SU-DHL-6 (cell line): ENCODE measurements around the gene MAP4K3.
"Not testable (repeated sequence)": the region's sequence is repeated elsewhere in the genome, so short reads cannot be mapped to it uniquely, and the experiment has no call there.

Source experiments
- H2AFZ ChIP-seq: fragments of 200-600 bp; sonication (generic); 2 replicates; pipeline ENCODE4 v1.6.1; 2014; ENCODE audit warnings: low read depth, mild to moderate bottlenecking, moderate library complexity, mixed read lengths, antibody characterized with exemption, low read length; ENCODE audit not compliant: severe bottlenecking
- H3F3A ChIP-seq: fragments of 200-600 bp; shearing (Covaris generic); 2 replicates; pipeline ENCODE4 v1.6.0; 2016; ENCODE audit warnings: antibody characterized with exemption, mild to moderate bottlenecking; ENCODE audit not compliant: insufficient read depth
- H3K27ac ChIP-seq: fragments of 200-600 bp; sonication (generic); 2 replicates; pipeline ENCODE4 v1.5.1; 2016; ENCODE audit warnings: low read depth, mild to moderate bottlenecking, low read length, moderate library complexity, mixed read lengths
- H3K27me3 ChIP-seq: fragments of 200-600 bp; sonication (generic), shearing (Covaris generic); 2 replicates; pipeline ENCODE4 v1.6.0; 2014; ENCODE audit warnings: mild to moderate bottlenecking, low read length
- H3K36me3 ChIP-seq: fragments of 200-600 bp; sonication (generic); 2 replicates; pipeline ENCODE4 v1.6.1; 2014; ENCODE audit warnings: mild to moderate bottlenecking, low read length, mixed read lengths
- H3K4me2 ChIP-seq: fragments of 300-600, 200-600 bp; shearing (Covaris generic), sonication (generic); 2 replicates; pipeline ENCODE4 v1.6.0; 2014; ENCODE audit warnings: low read length, low read depth, mild to moderate bottlenecking; ENCODE audit not compliant: poor library complexity, severe bottlenecking
- H3K4me3 ChIP-seq: fragments of 200-600 bp; sonication (generic); 2 replicates; pipeline ENCODE4 v1.5.1; 2014; ENCODE audit warnings: antibody characterized with exemption, low read length, mild to moderate bottlenecking, mixed read lengths; ENCODE audit not compliant: insufficient read depth, poor library complexity, severe bottlenecking
- H3K79me2 ChIP-seq: fragments of 200-600 bp; sonication (generic); 2 replicates; pipeline ENCODE4 v1.6.1; 2014; ENCODE audit warnings: mild to moderate bottlenecking, low read length, moderate library complexity; ENCODE audit not compliant: insufficient read depth
- H3K9ac ChIP-seq: fragments of 200-600 bp; sonication (generic); 2 replicates; pipeline ENCODE4 v1.7.0; 2014; ENCODE audit warnings: mild to moderate bottlenecking, low read length
- H3K9me2 ChIP-seq: fragments of 200-600 bp; sonication (generic); replicated peaks from 2 replicates; pipeline ENCODE4 v1.6.1; 2014; ENCODE audit warnings: low read length; ENCODE audit not compliant: insufficient read depth
- H3K9me3 ChIP-seq: fragments of 200-600 bp; sonication (generic); 2 replicates; pipeline ENCODE4 v1.6.1; 2014; ENCODE audit warnings: low read length, mixed read lengths; ENCODE audit not compliant: insufficient read depth
- H4K20me1 ChIP-seq: fragments of 200-600 bp; sonication (generic); 2 replicates; pipeline ENCODE4 v1.6.1; 2014; ENCODE audit warnings: low read depth, mild to moderate bottlenecking, antibody characterized with exemption, low read length, moderate library complexity, mixed read lengths
- EZH2phosphoT487 ChIP-seq: fragments of 200-600 bp; sonication (generic), shearing (Covaris generic); conservative IDR thresholded peaks from 2 replicates; pipeline ENCODE4 v1.6.1; 2018; ENCODE audit warnings: mild to moderate bottlenecking, antibody characterized with exemption, low read length, moderate library complexity, mixed read lengths
- TF ChIP-seq, protein P1 (sequence below): fragments of 200-600 bp; sonication (generic); IDR thresholded peaks from one replicate; pipeline ENCODE4 v1.5.1; 2017; ENCODE audit warnings: antibody characterized with exemption, mild to moderate bottlenecking, low read length, moderate library complexity; ENCODE audit not compliant: insufficient read depth, poor library complexity, severe bottlenecking

The MAP4K3 gene

DNA sequence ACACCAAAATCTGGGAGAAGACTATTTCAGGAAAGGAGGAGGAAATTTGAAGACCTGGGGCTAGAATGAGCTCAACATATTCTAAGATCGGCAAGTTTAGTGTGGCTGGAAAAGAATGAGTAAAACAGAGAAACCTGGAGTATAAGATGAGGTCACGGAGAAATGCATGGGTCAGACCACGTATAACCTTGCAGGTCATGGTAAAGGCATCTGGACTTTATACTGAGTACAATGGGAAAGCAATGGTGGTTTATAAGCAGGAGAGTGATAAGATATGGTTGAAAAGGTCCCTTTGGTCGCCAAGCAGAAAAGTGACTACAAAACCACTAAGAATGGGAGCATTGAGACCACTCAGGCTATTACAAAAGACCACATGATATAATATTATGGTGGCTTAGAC, 102.1 kb downstream of the MAP4K3 start:
- no peak overlapping the region for H2AFZ ChIP-seq
- H3K4me2 ChIP-seq, result no peak overlapping the region
- no peaks in the 10 kb centered on the region for H3K36me3 ChIP-seq
- H3K9me2 ChIP-seq, result no peaks in the 10 kb centered on the region
- no peak overlapping the region for H3K4me3 ChIP-seq
- no peaks in the 10 kb centered on the region for H3K79me2 ChIP-seq
- H3K9me3 ChIP-seq, result no peaks in the 10 kb centered on the region
- H3K9ac ChIP-seq, result no peak overlapping the region
- TF ChIP-seq, protein P1, sequence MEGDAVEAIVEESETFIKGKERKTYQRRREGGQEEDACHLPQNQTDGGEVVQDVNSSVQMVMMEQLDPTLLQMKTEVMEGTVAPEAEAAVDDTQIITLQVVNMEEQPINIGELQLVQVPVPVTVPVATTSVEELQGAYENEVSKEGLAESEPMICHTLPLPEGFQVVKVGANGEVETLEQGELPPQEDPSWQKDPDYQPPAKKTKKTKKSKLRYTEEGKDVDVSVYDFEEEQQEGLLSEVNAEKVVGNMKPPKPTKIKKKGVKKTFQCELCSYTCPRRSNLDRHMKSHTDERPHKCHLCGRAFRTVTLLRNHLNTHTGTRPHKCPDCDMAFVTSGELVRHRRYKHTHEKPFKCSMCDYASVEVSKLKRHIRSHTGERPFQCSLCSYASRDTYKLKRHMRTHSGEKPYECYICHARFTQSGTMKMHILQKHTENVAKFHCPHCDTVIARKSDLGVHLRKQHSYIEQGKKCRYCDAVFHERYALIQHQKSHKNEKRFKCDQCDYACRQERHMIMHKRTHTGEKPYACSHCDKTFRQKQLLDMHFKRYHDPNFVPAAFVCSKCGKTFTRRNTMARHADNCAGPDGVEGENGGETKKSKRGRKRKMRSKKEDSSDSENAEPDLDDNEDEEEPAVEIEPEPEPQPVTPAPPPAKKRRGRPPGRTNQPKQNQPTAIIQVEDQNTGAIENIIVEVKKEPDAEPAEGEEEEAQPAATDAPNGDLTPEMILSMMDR, result no peak
- TF ChIP-seq EZH2phosphoT487, result no peak
- no peaks in the 10 kb centered on the region for H3F3A ChIP-seq
- H3K27me3 ChIP-seq, result no peaks in the 10 kb centered on the region
- H4K20me1 ChIP-seq, result no peaks in the 10 kb centered on the region
- no peak overlapping the region for H3K27ac ChIP-seq

DNA sequence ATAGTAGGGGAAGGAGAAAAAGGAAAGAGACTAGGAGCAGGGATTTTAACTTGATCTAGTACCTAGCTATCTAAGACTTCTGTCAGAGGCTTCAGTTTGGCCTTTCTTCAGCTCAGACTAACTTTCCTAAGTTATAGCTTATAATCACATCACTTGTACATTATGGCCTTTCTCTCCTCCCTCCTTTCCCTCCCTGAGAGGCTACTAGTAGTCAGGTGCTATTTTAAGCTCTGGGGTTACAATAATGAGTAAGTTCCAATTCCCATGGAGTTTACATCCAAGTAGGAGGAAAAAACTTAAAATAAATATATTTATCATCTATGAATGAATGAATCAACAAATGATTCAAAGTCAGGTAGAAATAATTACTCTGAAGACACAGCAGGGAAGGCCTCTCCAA, 102.6 kb downstream of the MAP4K3 start:
- Histone ChIP-seq H3K27me3 (no peaks in the 10 kb centered on the region), H3K36me3 (no peaks in the 10 kb centered on the region), H2AFZ (no peak overlapping the region), H3K9me3 (no peaks in the 10 kb centered on the region), H3K79me2 (no peaks in the 10 kb centered on the region), H3K9ac (no peak overlapping the region), H4K20me1 (no peaks in the 10 kb centered on the region), H3F3A (no peaks in the 10 kb centered on the region), H3K4me2 (no peak overlapping the region), H3K27ac (no peak overlapping the region), H3K9me2 (no peaks in the 10 kb centered on the region), H3K4me3 (no peak overlapping the region)
- TF ChIP-seq EZH2phosphoT487, result no peak
- TF ChIP-seq, protein P1, result no peak

DNA sequence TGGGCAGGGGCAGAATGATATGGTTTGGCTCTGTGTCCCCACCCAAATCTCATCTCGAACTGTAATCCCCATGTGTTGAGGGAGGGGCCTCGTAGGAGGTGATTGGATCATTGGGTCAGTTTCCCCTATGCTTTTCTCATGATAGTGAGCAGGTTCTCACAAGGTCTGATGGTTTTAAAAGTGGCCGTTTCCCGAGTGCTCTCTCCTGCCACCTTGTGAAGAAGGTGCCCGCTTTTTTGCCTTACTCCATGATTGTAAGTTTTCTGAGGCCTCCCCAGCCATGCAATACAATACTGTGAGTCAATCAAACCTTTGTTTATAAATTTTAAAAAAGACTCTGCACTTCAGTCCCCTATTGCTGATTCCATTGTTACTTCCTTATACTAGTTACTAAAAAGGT, 110.4 kb downstream of the MAP4K3 start:
- no peak overlapping the region for H3K27ac ChIP-seq
- TF ChIP-seq, protein P1, result no peak
- no peak for TF ChIP-seq EZH2phosphoT487
- no peaks in the 10 kb centered on the region for H3K9me2 ChIP-seq
- no peaks in the 10 kb centered on the region for H4K20me1 ChIP-seq
- H3K4me3 ChIP-seq, result no peak overlapping the region
- H3F3A ChIP-seq, result no peaks in the 10 kb centered on the region
- H2AFZ ChIP-seq, result no peak overlapping the region
- H3K9me3 ChIP-seq, result no peaks in the 10 kb centered on the region
- H3K27me3 ChIP-seq, result no peaks in the 10 kb centered on the region
- no peaks in the 10 kb centered on the region for H3K79me2 ChIP-seq
- no peak overlapping the region for H3K4me2 ChIP-seq
- H3K9ac ChIP-seq, result no peak overlapping the region
- H3K36me3 ChIP-seq, result no peaks in the 10 kb centered on the region

DNA sequence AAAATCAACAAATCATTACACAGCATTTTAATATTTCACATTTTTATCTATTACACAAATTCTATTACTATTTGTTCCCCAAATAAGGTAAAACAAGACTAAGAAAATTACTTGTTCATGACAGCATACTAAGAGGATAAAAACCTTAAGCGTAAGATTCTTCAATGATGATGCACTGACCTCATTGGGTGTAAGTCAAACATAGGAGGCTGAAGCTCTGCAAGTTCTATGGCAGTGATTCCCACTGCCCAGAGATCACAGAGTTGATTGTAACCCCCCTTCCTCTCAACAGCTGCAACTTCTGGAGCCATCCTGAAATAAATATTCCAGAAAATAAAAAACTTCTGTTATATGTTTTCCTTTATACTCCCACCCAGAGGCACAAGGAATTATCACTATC, 111.1 kb downstream of the MAP4K3 start:
- H3F3A ChIP-seq, result no peaks in the 10 kb centered on the region
- H3K36me3 ChIP-seq, result no peaks in the 10 kb centered on the region
- H2AFZ ChIP-seq, result no peak overlapping the region
- H3K9me3 ChIP-seq, result no peaks in the 10 kb centered on the region
- H3K9me2 ChIP-seq, result no peaks in the 10 kb centered on the region
- no peak overlapping the region for H3K4me2 ChIP-seq
- H3K9ac ChIP-seq, result no peak overlapping the region
- TF ChIP-seq EZH2phosphoT487, result no peak
- TF ChIP-seq, protein P1, result no peak
- no peaks in the 10 kb centered on the region for H4K20me1 ChIP-seq
- H3K4me3 ChIP-seq, result no peak overlapping the region
- no peak overlapping the region for H3K27ac ChIP-seq
- H3K79me2 ChIP-seq, result no peaks in the 10 kb centered on the region
- no peaks in the 10 kb centered on the region for H3K27me3 ChIP-seq

DNA sequence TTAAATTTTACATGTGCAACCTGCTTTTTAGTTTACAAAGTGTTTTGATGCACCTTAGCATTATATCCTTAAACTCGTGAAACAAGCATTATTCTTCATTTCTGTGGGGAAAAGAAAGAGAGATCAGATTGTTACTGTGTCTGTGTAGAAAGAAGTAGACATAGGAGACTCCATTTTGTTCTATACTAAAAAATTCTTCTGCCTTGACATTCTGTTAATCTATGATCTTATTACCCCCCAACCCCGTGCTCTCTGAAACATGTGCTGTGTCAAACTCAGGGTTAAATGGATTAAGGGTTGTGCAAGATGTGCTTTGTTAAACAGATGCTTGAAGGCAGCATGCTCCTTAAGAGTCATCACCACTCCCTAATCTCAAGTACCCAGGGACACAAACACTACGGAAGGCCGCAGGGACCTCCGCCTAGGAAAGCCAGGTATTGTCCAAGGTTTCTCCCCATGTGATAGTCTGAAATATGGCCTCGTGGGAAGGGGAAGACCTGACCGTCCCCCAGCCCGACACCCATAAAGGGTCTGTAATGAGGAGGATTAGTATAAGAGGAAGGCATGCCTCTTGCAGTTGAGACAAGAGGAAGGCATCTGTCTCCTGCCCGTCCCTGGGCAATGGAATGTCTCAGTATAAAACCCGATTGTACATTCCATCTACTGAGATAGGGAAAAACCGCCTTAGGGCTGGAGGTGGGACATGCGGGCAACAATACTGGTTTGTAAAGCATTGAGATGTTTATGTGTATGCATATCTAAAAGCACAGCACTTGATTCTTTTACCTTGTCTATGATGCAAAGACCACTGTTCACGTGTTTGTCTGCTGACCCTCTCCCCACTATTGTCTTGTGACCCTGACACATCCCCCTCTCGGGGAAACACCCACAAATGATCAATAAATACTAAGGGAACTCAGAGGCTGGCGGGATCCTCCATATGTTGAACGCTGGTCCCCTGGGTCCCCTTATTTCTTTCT, 115.7 kb downstream of the MAP4K3 start:
- H3K9me2 ChIP-seq, H3K4me3 ChIP-seq, H3K36me3 ChIP-seq, H3K27ac ChIP-seq, H3K79me2 ChIP-seq, H2AFZ ChIP-seq, H3F3A ChIP-seq, H3K9ac ChIP-seq, H3K4me2 ChIP-seq, H3K27me3 ChIP-seq, H4K20me1 ChIP-seq, H3K9me3 ChIP-seq: not testable (repeated sequence)
